GM12891 (cell line): ENCODE measurements around the gene STBD1.

Experiments
- PAX5 ChIP-seq: IDR thresholded peaks from 2 replicates; pipeline ENCODE4 v1.6.1; 2011; ENCODE audit warnings: low read length, moderate library complexity, mild to moderate bottlenecking; ENCODE audit not compliant: insufficient read depth, severe bottlenecking
- POLR2A ChIP-seq: IDR thresholded peaks from 2 replicates; pipeline ENCODE4 v1.6.1; 2011; ENCODE audit warnings: low read depth, low read length, control low read depth
- POLR2AphosphoS5 ChIP-seq: IDR thresholded peaks from 2 replicates; pipeline ENCODE4 v1.6.1; 2011; ENCODE audit warnings: low read depth, low read length, control low read depth
- SPI1 ChIP-seq: IDR thresholded peaks from 2 replicates; pipeline ENCODE4 v1.6.1; 2011; ENCODE audit warnings: low read depth, low read length, control low read depth
- TAF1 ChIP-seq: IDR thresholded peaks from 2 replicates; pipeline ENCODE4 v1.6.1; 2011; ENCODE audit warnings: low read depth, low read length, control low read depth

GRCh38 chr4:76293772-76294171, 12.8 kb upstream of the STBD1 start:
- no peak for TF ChIP-seq POLR2A
- no peak for TF ChIP-seq SPI1
- no peak for TF ChIP-seq POLR2AphosphoS5
- TF ChIP-seq PAX5, result no peak
- no peak for TF ChIP-seq TAF1
